Caco-2 (cell line): ENCODE measurements around the gene CFAP46. TPM values are rescaled to one million over a fixed set of nuclear protein-coding genes. Genes with fewer than 3 reads are reported as not detected.

Experiments
- BruUV-seq: library from RNA; stranded (reverse); fragments of 400-500 nt; replicated peaks from 2 replicates; lab custom pipeline; 2021; lab: Mats Ljungman, UMichigan
- CTCF ChIA-PET: fragments of 300-600 bp; sonication (Branson Sonifier 250); formaldehyde crosslinking; loops from one replicate; lab custom pipeline; 2022; ENCODE audit warnings: antibody characterized with exemption; lab: Charles Lee
- POLR2A ChIA-PET: fragments of 300-600 bp; sonication (Branson Sonifier 250); formaldehyde crosslinking; loops from one replicate; lab custom pipeline; 2022; ENCODE audit warnings: antibody characterized with exemption; lab: Charles Lee
- DNase-seq, 2 experiments: peaks; one replicate each; pipeline versions ENCODE4 v3.0.0 to v3.0.0-alpha.2; 2020 to 2022
- H3K27me3 ChIP-seq: replicated peaks from 2 replicates; pipeline ENCODE4 v1.6.0; 2011; ENCODE audit warnings: low read length; ENCODE audit not compliant: control insufficient read depth, insufficient read depth
- H3K36me3 ChIP-seq: 2 replicates; pipeline ENCODE4 v1.5.1; 2011; ENCODE audit warnings: low read length; ENCODE audit not compliant: control insufficient read depth, insufficient read depth
- H3K4me1 ChIP-seq: fragments of 250-450 bp; sonication (Bioruptor Pico); 2 replicates; pipeline ENCODE4 v1.5.1; 2020; ENCODE audit warnings: mild to moderate bottlenecking
- H3K4me3 ChIP-seq: 2 replicates; pipeline ENCODE4 v1.5.1; 2011; ENCODE audit warnings: low read depth, mild to moderate bottlenecking, control low read depth, low read length
- H3K9me3 ChIP-seq: fragments of 250-450 bp; sonication (Bioruptor Pico); 2 replicates; pipeline ENCODE4 v1.5.1; 2020; ENCODE audit warnings: mild to moderate bottlenecking, moderate library complexity
- H3K27ac Mint-ChIP-seq: one replicate; pipeline ENCODE4 v1.8.0; 2022; ENCODE audit warnings: mixed read lengths; ENCODE audit not compliant: unreplicated experiment
- H3K27me3 Mint-ChIP-seq: one replicate; pipeline ENCODE4 v1.8.0; 2022; ENCODE audit warnings: mixed read lengths; ENCODE audit not compliant: insufficient read depth, unreplicated experiment
- H3K36me3 Mint-ChIP-seq: one replicate; pipeline ENCODE4 v1.8.0; 2022; ENCODE audit warnings: mild to moderate bottlenecking, mixed read lengths; ENCODE audit not compliant: insufficient read depth, unreplicated experiment
- H3K4me1 Mint-ChIP-seq: one replicate; pipeline ENCODE4 v1.8.0; 2022; ENCODE audit warnings: low read depth, mixed read lengths; ENCODE audit not compliant: unreplicated experiment
- H3K4me3 Mint-ChIP-seq: one replicate; pipeline ENCODE4 v1.8.0; 2022; ENCODE audit warnings: mild to moderate bottlenecking, moderate library complexity, mixed read lengths; ENCODE audit not compliant: unreplicated experiment
- H3K9me3 Mint-ChIP-seq: one replicate; pipeline ENCODE4 v1.8.0; 2022; ENCODE audit warnings: mixed read lengths; ENCODE audit not compliant: unreplicated experiment
- intact Hi-C: fragments of 100-400 bp; cut with micrococcal nuclease; formaldehyde crosslinking; loops from one replicate; pipeline ENCODE4 v1.10.0; 2022; ENCODE audit not compliant: unreplicated experiment
- total RNA-seq: library from RNA; stranded (reverse); gene quantifications from 2 replicates; pipeline ENCODE4 v1.2.3, GENCODE V29; 2022
- TF ChIP-seq, protein P1 (sequence below), 2 experiments: fragments of 200-600 bp in 1 of 2; IDR thresholded peaks; 1 replicate in 1 of 2; 2 replicates in 1 of 2; pipeline versions ENCODE4 v1.5.1 to v1.8.0; 2011 to 2022; ENCODE audit warnings: antibody characterized with exemption in 1 of 2, control low read depth in 1 of 2, inconsistent platforms in 1 of 2, low read depth in 1 of 2, low read length in 1 of 2, mild to moderate bottlenecking in 1 of 2, moderate library complexity in 1 of 2; ENCODE audit not compliant: insufficient read depth in 1 of 2, severe bottlenecking in 1 of 2, unreplicated experiment in 1 of 2

The CFAP46 gene
- total RNA-seq, 1 experiment from 2014 or later, result not detected

- DNase-seq, result peak in 1 of 2 experiments; percentile 26
- H3K4me3 Mint-ChIP-seq, result no peak overlapping the region
- BruUV-seq, result no TSS peak
- no peaks in the 10 kb centered on the region for H3K27me3 ChIP-seq
- peaks cover 4% of the 10 kb centered on the region for H3K27me3 Mint-ChIP-seq
- no peaks in the 10 kb centered on the region for H3K9me3 ChIP-seq
- intact Hi-C loops, result no loop called here
- no peaks in the 10 kb centered on the region for H3K9me3 Mint-ChIP-seq
- TF ChIP-seq, protein P1, sequence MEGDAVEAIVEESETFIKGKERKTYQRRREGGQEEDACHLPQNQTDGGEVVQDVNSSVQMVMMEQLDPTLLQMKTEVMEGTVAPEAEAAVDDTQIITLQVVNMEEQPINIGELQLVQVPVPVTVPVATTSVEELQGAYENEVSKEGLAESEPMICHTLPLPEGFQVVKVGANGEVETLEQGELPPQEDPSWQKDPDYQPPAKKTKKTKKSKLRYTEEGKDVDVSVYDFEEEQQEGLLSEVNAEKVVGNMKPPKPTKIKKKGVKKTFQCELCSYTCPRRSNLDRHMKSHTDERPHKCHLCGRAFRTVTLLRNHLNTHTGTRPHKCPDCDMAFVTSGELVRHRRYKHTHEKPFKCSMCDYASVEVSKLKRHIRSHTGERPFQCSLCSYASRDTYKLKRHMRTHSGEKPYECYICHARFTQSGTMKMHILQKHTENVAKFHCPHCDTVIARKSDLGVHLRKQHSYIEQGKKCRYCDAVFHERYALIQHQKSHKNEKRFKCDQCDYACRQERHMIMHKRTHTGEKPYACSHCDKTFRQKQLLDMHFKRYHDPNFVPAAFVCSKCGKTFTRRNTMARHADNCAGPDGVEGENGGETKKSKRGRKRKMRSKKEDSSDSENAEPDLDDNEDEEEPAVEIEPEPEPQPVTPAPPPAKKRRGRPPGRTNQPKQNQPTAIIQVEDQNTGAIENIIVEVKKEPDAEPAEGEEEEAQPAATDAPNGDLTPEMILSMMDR (IDR thresholded peaks at IDR 0.05; ENCODE audit: insufficient read depth in 1 of 2, low read depth in 1 of 2, low read length in 1 of 2, severe bottlenecking in 1 of 2, unreplicated experiment in 1 of 2), result no peak
- ChIA-PET POLR2A (no interaction called here), CTCF (no interaction called here)
- no peak overlapping the region for H3K27ac Mint-ChIP-seq
- H3K4me1 Mint-ChIP-seq, result no peaks in the 10 kb centered on the region
- no peak overlapping the region for H3K4me3 ChIP-seq
- H3K4me1 ChIP-seq, result peaks cover 10% of the 10 kb centered on the region
- no peaks in the 10 kb centered on the region for H3K36me3 ChIP-seq
- no peaks in the 10 kb centered on the region for H3K36me3 Mint-ChIP-seq
Observed at GRCh38 chr10:132914732-132915131, 27.6 kb downstream of the CFAP46 start.

DNA sequence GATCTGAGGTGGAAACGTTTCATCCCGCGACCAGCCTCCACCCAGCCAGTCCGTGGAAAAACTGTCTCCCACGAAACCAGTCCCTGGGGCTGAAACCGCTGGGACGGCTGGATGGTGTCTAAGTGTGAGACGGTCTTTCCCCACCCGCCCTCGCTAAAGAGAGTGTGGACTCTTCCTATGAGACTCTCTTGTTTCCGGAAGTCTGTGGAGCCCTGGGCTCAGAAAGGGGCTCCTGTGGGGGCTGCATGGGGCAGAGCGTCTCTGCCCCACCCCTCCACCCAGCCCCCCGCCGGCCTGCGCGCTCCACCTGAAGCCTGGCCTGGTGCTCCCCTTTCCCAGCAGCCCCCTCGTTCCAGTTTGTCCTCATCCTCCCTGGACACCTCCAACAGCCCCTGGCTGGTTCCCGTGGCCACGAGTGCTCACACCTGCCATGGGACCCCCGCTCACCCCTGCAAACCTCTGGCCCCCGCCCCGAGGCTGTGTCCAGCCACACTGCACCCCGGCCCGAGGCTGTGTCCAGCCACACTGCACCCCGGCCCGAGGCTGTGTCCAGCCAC is 28.7 kb downstream of the CFAP46 start:
- peak overlapping the region; percentile 48 for H3K4me3 Mint-ChIP-seq
- Histone ChIP-seq H3K27me3 (no peaks in the 10 kb centered on the region), H3K4me3 (no peak overlapping the region), H3K4me1 (peaks cover 10% of the 10 kb centered on the region), H3K36me3 (no peaks in the 10 kb centered on the region), H3K9me3 (no peaks in the 10 kb centered on the region)
- POLR2A ChIA-PET, result no interaction called here
- H3K36me3 Mint-ChIP-seq, result no peaks in the 10 kb centered on the region
- no peaks in the 10 kb centered on the region for H3K4me1 Mint-ChIP-seq
- no peak overlapping the region for H3K27ac Mint-ChIP-seq
- peaks cover under 1% of the 10 kb centered on the region for H3K27me3 Mint-ChIP-seq
- TF ChIP-seq, protein P1 (IDR thresholded peaks at IDR 0.05; ENCODE audit: insufficient read depth in 1 of 2, low read depth in 1 of 2, low read length in 1 of 2, severe bottlenecking in 1 of 2, unreplicated experiment in 1 of 2), result no peak
- no peaks in the 10 kb centered on the region for H3K9me3 Mint-ChIP-seq
- CTCF ChIA-PET, result no interaction called here
- intact Hi-C loops, result no loop called here
- no TSS peak for BruUV-seq
- peak in 1 of 2 experiments; percentile 18 for DNase-seq

- Histone ChIP-seq H3K4me3 (0 out of 2 replicates have a peak overlapping the region, but pooled peaks have one; percentile 13), H3K27me3 (no peaks in the 10 kb centered on the region), H3K36me3 (no peaks in the 10 kb centered on the region), H3K9me3 (no peaks in the 10 kb centered on the region), H3K4me1 (peaks cover 10% of the 10 kb centered on the region)
- DNase-seq, result peak; percentile 75 to 81
- Mint-ChIP-seq H3K36me3 (no peaks in the 10 kb centered on the region), H3K27ac (no peak overlapping the region), H3K4me1 (no peaks in the 10 kb centered on the region), H3K27me3 (no peaks in the 10 kb centered on the region), H3K4me3 (peak overlapping the region; percentile 48), H3K9me3 (no peaks in the 10 kb centered on the region)
- BruUV-seq, result no TSS peak
- POLR2A ChIA-PET, result no interaction called here
- CTCF ChIA-PET, result interaction anchor here (0.7 kb wide), 1 partner anchor 227 kb away, joined by 3 read pairs; no protein-coding TSS in a partner anchor
- TF ChIP-seq, protein P1 (IDR thresholded peaks at IDR 0.05; ENCODE audit: insufficient read depth in 1 of 2, low read depth in 1 of 2, low read length in 1 of 2, severe bottlenecking in 1 of 2, unreplicated experiment in 1 of 2), result no peak
- intact Hi-C loops, result no loop called here
Observed at GRCh38 chr10:132912713-132913558, 29.4 kb downstream of the CFAP46 start.
